CD14-positive monocyte (primary cell): Measurements from ENCODE around the gene CHRD. TPM values are rescaled to one million over a fixed set of nuclear protein-coding genes. Genes with fewer than 3 reads are reported as not detected.
A peak's percentile ranks its signal among the peaks of the same experiment; 100 is the strongest.

Experiments
- DNase-seq, 3 donors: peaks; one replicate each; pipeline ENCODE4 v3.0.0-alpha.2; 2011 to 2022
- H2AFZ ChIP-seq: 2 replicates; pipeline ENCODE4 v1.6.0; 2012; ENCODE audit warnings: mild to moderate bottlenecking, low read depth, low read length, inconsistent platforms; ENCODE audit not compliant: insufficient read depth, poor library complexity, severe bottlenecking
- H3K27ac ChIP-seq, 2 donors: 1 replicate in 1 of 2; 2 replicates in 1 of 2; pipeline ENCODE4 v1.5.1; 2012 to 2013; ENCODE audit warnings: low read length in 2 of 2, control low read depth in 1 of 2, inconsistent platforms in 1 of 2, low read depth in 1 of 2, mild to moderate bottlenecking in 1 of 2
- H3K27me3 ChIP-seq, 2 donors: one replicate each; pipeline versions ENCODE4 v1.6.0 to v1.6.1; 2011 to 2013; ENCODE audit warnings: low read length in 2 of 2; ENCODE audit not compliant: control insufficient read depth in 2 of 2, insufficient read depth in 2 of 2
- H3K36me3 ChIP-seq, 2 donors: replicated peaks in 1 of 2; 1 replicate in 1 of 2; 2 replicates in 1 of 2; pipeline versions ENCODE4 v1.5.1 to v1.6.1; 2012 to 2013; ENCODE audit warnings: low read length in 2 of 2, control low read depth in 1 of 2, inconsistent platforms in 1 of 2, mild to moderate bottlenecking in 1 of 2; ENCODE audit not compliant: insufficient read depth in 2 of 2, control insufficient read depth in 1 of 2
- H3K4me1 ChIP-seq, 2 donors: 1 replicate in 1 of 2; 2 replicates in 1 of 2; pipeline versions ENCODE4 v1.5.1 to v1.6.1; 2012 to 2013; ENCODE audit warnings: low read length in 2 of 2, control low read depth in 1 of 2, inconsistent platforms in 1 of 2, mild to moderate bottlenecking in 1 of 2, moderate library complexity in 1 of 2; ENCODE audit not compliant: insufficient read depth in 2 of 2, control insufficient read depth in 1 of 2
- H3K4me2 ChIP-seq: replicated peaks from 2 replicates; pipeline ENCODE3; 2012; ENCODE audit warnings: low read length, moderate library complexity, mild to moderate bottlenecking; ENCODE audit not compliant: poor library complexity, severe bottlenecking; ENCODE audit errors: extremely low read depth
- H3K4me3 ChIP-seq, 3 experiments: fragments of 200-600 bp in 1 of 3; sonication (generic) in 1 of 3; replicated peaks in 1 of 3; 1 replicate in 2 of 3; 2 replicates in 1 of 3; pipeline ENCODE4 v1.5.1; 2011 to 2013; ENCODE audit warnings: low read length in 3 of 3, mild to moderate bottlenecking in 3 of 3, control low read depth in 2 of 3, low read depth in 2 of 3, inconsistent platforms in 1 of 3, moderate library complexity in 1 of 3
- H3K79me2 ChIP-seq: 2 replicates; pipeline ENCODE4 v1.6.0; 2012; ENCODE audit warnings: mild to moderate bottlenecking, control low read depth, inconsistent platforms, low read length, moderate library complexity; ENCODE audit not compliant: insufficient read depth
- H3K9ac ChIP-seq: 2 replicates; pipeline ENCODE4 v1.6.0; 2017; ENCODE audit warnings: low read length, mild to moderate bottlenecking; ENCODE audit not compliant: insufficient read depth, poor library complexity, severe bottlenecking
- H3K9me3 ChIP-seq, 2 donors: replicated peaks in 1 of 2; 1 replicate in 1 of 2; 2 replicates in 1 of 2; pipeline versions ENCODE4 v1.5.1 to v1.6.1; 2012 to 2013; ENCODE audit warnings: low read length in 2 of 2, control low read depth in 1 of 2; ENCODE audit not compliant: control insufficient read depth in 1 of 2, insufficient read depth in 1 of 2
- H4K20me1 ChIP-seq: 2 replicates; pipeline ENCODE4 v1.6.0; 2012; ENCODE audit warnings: mild to moderate bottlenecking, low read length, control low read depth, moderate library complexity; ENCODE audit not compliant: insufficient read depth
- H3K27ac Mint-ChIP-seq, 7 donors: one replicate each; pipeline ENCODE4 v1.8.0; 2020; ENCODE audit warnings: mild to moderate bottlenecking in 7 of 7, mixed read lengths in 7 of 7, moderate library complexity in 6 of 7, inconsistent platforms in 2 of 7
- H3K27me3 Mint-ChIP-seq, 3 donors: one replicate each; pipeline ENCODE4 v1.8.0; 2021 to 2022; ENCODE audit warnings: low read depth in 3 of 3, mild to moderate bottlenecking in 3 of 3, mixed read lengths in 3 of 3, moderate library complexity in 3 of 3, inconsistent platforms in 1 of 3
- H3K36me3 Mint-ChIP-seq, 2 donors: one replicate each; pipeline ENCODE4 v1.8.0; 2020; ENCODE audit warnings: mixed read lengths in 2 of 2, inconsistent platforms in 1 of 2, mild to moderate bottlenecking in 1 of 2
- H3K4me1 Mint-ChIP-seq: one replicate; pipeline ENCODE4 v1.8.0; 2020; ENCODE audit warnings: mild to moderate bottlenecking, mixed read lengths
- H3K4me3 Mint-ChIP-seq, 2 donors: one replicate each; pipeline ENCODE4 v1.8.0; 2020; ENCODE audit warnings: mild to moderate bottlenecking in 2 of 2, mixed read lengths in 2 of 2, moderate library complexity in 1 of 2
- H3K9me3 Mint-ChIP-seq, 7 donors: one replicate each; pipeline ENCODE4 v1.8.0; 2020 to 2022; ENCODE audit warnings: mixed read lengths in 7 of 7, mild to moderate bottlenecking in 6 of 7, moderate library complexity in 6 of 7, inconsistent platforms in 2 of 7
- WGBS: methylation state at CpG from one replicate; pipeline ENCODE4 v1.1.5; 2013; ENCODE audit warnings: missing lambda C conversion rate; ENCODE audit not compliant: insufficient coverage; 5-methylcytosine and 5-hydroxymethylcytosine counted together
- intact Hi-C, 2 donors: fragments of 100-400 bp; cut with micrococcal nuclease; formaldehyde crosslinking; loops; one replicate each; pipeline versions ENCODE4 v1.15.0 to v1.15.1; 2023
- polyA plus RNA-seq, 3 donors: library from polyadenylated mRNA; depleted of rRNA in 1 of 3; unstranded in 2 of 3; stranded (reverse) in 1 of 3; fragments of 300-500 nt in 2 of 3; fragments of >200 nt in 1 of 3; fragmentation: Illumina TruSeq in 2 of 3; gene quantifications; 1 replicate in 2 of 3; 2 replicates in 1 of 3; pipeline ENCODE4 v1.2.3, GENCODE V29; 2012 to 2021
- TF ChIP-seq, protein P1 (sequence below): fragments of 200-600 bp; IDR thresholded peaks from one replicate; pipeline ENCODE4 v1.8.0; 2022; ENCODE audit warnings: antibody characterized with exemption, mild to moderate bottlenecking

Gene CHRD
- polyA plus RNA-seq, 3 donors = 0.03 TPM; not detected in 2

DNA sequence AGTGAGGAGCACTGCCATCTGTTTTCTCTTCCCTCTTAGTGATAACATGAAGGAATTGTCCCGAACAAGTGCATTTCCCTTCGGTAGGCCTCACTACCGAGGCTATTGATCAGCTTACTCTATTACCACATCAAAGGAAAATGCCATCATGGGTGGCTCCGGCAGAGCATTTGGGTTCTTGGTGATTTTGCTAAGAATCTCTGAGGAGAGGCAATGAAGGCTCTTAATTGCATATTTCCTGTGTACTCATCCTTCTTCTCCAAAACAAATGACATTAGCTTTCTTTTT lies 35.3 kb downstream of the CHRD start:
- no peak overlapping the region for H3K4me3 ChIP-seq
- no peak overlapping the region for H2AFZ ChIP-seq
- H3K4me2 ChIP-seq = no peak overlapping the region
- intact Hi-C loops = loop anchor here (5.0 kb wide), 1 partner anchor 97 kb away; no protein-coding TSS in a partner anchor
- H3K36me3 ChIP-seq = no peaks in the 10 kb centered on the region
- no peaks in the 10 kb centered on the region for H3K27me3 ChIP-seq
- no peaks in the 10 kb centered on the region for H4K20me1 ChIP-seq
- H3K79me2 ChIP-seq = no peaks in the 10 kb centered on the region
- H3K9ac ChIP-seq = no peak overlapping the region
- Mint-ChIP-seq H3K36me3 (no peaks in the 10 kb centered on the region), H3K4me1 (peaks cover 2% of the 10 kb centered on the region), H3K27ac (no peak overlapping the region), H3K9me3 (peaks cover 0 to 2% (median 0%) of the 10 kb centered on the region in 7 donors), H3K4me3 (no peak overlapping the region), H3K27me3 (peaks cover 2 to 8% (median 2%) of the 10 kb centered on the region in 3 donors)
- H3K4me1 ChIP-seq = no peaks in the 10 kb centered on the region
- WGBS = no CpG with 5 or more reads among the region's 4 CpGs
- no peaks in the 10 kb centered on the region for H3K9me3 ChIP-seq
- no peak for DNase-seq
- TF ChIP-seq, protein P1, sequence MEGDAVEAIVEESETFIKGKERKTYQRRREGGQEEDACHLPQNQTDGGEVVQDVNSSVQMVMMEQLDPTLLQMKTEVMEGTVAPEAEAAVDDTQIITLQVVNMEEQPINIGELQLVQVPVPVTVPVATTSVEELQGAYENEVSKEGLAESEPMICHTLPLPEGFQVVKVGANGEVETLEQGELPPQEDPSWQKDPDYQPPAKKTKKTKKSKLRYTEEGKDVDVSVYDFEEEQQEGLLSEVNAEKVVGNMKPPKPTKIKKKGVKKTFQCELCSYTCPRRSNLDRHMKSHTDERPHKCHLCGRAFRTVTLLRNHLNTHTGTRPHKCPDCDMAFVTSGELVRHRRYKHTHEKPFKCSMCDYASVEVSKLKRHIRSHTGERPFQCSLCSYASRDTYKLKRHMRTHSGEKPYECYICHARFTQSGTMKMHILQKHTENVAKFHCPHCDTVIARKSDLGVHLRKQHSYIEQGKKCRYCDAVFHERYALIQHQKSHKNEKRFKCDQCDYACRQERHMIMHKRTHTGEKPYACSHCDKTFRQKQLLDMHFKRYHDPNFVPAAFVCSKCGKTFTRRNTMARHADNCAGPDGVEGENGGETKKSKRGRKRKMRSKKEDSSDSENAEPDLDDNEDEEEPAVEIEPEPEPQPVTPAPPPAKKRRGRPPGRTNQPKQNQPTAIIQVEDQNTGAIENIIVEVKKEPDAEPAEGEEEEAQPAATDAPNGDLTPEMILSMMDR = no peak
- H3K27ac ChIP-seq = no peak overlapping the region

- no peak overlapping the region for H3K27ac ChIP-seq
- Mint-ChIP-seq H3K4me3 (no peak overlapping the region), H3K36me3 (peaks cover 0 to under 1% of the 10 kb centered on the region in 2 donors), H3K9me3 (peaks cover 0 to 8% (median 4%) of the 10 kb centered on the region in 7 donors), H3K27me3 (peaks cover under 1 to 3% (median 2%) of the 10 kb centered on the region in 3 donors), H3K27ac (no peak overlapping the region), H3K4me1 (peaks cover 2% of the 10 kb centered on the region)
- no peak overlapping the region for H3K9ac ChIP-seq
- peak; percentile 68 to 78 (median 71) for DNase-seq
- H3K79me2 ChIP-seq = no peaks in the 10 kb centered on the region
- no peaks in the 10 kb centered on the region for H3K27me3 ChIP-seq
- no peak overlapping the region for H3K4me2 ChIP-seq
- no peak overlapping the region for H3K4me3 ChIP-seq
- no peaks in the 10 kb centered on the region for H4K20me1 ChIP-seq
- WGBS = 53% methylated on average over 4 of the region's 14 CpGs
- H3K36me3 ChIP-seq = no peaks in the 10 kb centered on the region
- no peak overlapping the region for H2AFZ ChIP-seq
- TF ChIP-seq, protein P1 = peak; percentile 95
- intact Hi-C loops = loop anchor here (2.0 to 5.0 kb wide), 3 partner anchors 95 to 129 kb away; no protein-coding TSS in a partner anchor
- H3K4me1 ChIP-seq = no peaks in the 10 kb centered on the region
- H3K9me3 ChIP-seq = peaks cover 0 to 3% of the 10 kb centered on the region in 2 donors
These were observed 37.9 kb downstream of the CHRD start for GRCh38 chr3:184417619-184418327.
